Measurements from ENCODE around the gene MYO10.

The MYO10 gene

GRCh38 chr5:16914108-16914435, 22.0 kb downstream of the MYO10 start:
- DNase-seq = no peak

GRCh38 chr5:16913187-16914107, 22.6 kb downstream of the MYO10 start:
- DNase-seq = no peak

GRCh38 chr5:16912080-16912479, 24.0 kb downstream of the MYO10 start:
- DNase-seq = no peak

- no peak for DNase-seq
Measured at GRCh38 chr5:16909464-16909863, 26.6 kb downstream of the MYO10 start.

- DNase-seq = no peak
Measured at GRCh38 chr5:16907270-16907669, 28.8 kb downstream of the MYO10 start.

GRCh38 chr5:16906255-16906654, 29.8 kb downstream of the MYO10 start:
- DNase-seq = no peak

GRCh38 chr5:16903480-16904300, 32.4 kb downstream of the MYO10 start:
- no peak for DNase-seq

- DNase-seq = no peak
Measured at GRCh38 chr5:16902846-16903245, 33.2 kb downstream of the MYO10 start.

- no peak for DNase-seq
Measured at GRCh38 chr5:16901021-16901644, 35.0 kb downstream of the MYO10 start.

- DNase-seq = no peak
Measured at GRCh38 chr5:16899171-16899570, 36.9 kb downstream of the MYO10 start.

GRCh38 chr5:16897800-16898199, 38.3 kb downstream of the MYO10 start:
- no peak for DNase-seq

GRCh38 chr5:16897284-16897704, 38.8 kb downstream of the MYO10 start:
- DNase-seq = no peak

GRCh38 chr5:16896767-16897166, 39.3 kb downstream of the MYO10 start:
- DNase-seq = no peak

GRCh38 chr5:16894236-16895057, 41.6 kb downstream of the MYO10 start:
- DNase-seq = no peak

- no peak for DNase-seq
Measured at GRCh38 chr5:16891033-16891432, 45.1 kb downstream of the MYO10 start.

GRCh38 chr5:16889972-16890519, 46.0 kb downstream of the MYO10 start:
- no peak for DNase-seq

- DNase-seq = no peak
Measured at GRCh38 chr5:16889203-16889971, 46.7 kb downstream of the MYO10 start.

- no peak for DNase-seq
Measured at GRCh38 chr5:16888694-16889124, 47.4 kb downstream of the MYO10 start.

GRCh38 chr5:16886793-16887345, 49.2 kb downstream of the MYO10 start:
- DNase-seq = no peak

- no peak for DNase-seq
Measured at GRCh38 chr5:16886366-16886736, 49.7 kb downstream of the MYO10 start.

Data from stimulated activated CD4-positive, alpha-beta T cell treated with anti-CD3 and anti-CD28 coated beads, Interleukin-15, amount 100 ng/mL, for 24 hours (primary cell).